ENCODE results near the gene BLMH. TPM values are rescaled to one million over a fixed set of nuclear protein-coding genes. Genes with fewer than 3 reads are reported as not detected.
"Not testable (repeated sequence)": the region's sequence is repeated elsewhere in the genome, so short reads cannot be mapped to it uniquely, and the experiment has no call there.

BLMH gene
- polyA plus RNA-seq, 4 donors: 72.3 to 99.7 (median 81.3) TPM

GRCh38 chr17:30210366-30210765 lies 81.4 kb downstream of the BLMH start:
- no peak for DNase-seq (ENCODE audit: low read depth in 4 of 4, low spot score in 2 of 4)

- DNase-seq (ENCODE audit: low read depth in 4 of 4, low spot score in 2 of 4): no peak
Observed at GRCh38 chr17:30209930-30210329, 81.8 kb downstream of the BLMH start.

DNA sequence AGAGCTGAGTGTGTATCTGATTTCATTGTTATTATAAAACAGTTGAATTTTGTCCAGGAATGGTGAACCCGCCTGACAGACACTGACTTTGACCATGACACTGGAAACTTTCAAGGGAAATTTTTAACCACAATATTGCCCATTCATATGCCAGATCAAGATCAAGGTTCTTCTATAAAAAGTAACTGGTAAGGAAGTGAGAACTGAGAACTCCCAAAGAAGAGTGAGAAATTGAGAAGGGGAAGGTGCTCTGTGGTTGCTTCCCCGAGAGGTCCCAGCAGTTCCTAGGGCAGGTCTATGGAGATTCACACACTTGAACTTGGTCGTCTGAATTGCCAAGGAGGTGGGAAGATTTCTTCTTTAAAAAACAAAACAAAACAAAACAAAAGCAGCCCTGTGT lies 83.5 kb downstream of the BLMH start:
- no peak for DNase-seq (ENCODE audit: low read depth in 4 of 4, low spot score in 2 of 4)

DNA sequence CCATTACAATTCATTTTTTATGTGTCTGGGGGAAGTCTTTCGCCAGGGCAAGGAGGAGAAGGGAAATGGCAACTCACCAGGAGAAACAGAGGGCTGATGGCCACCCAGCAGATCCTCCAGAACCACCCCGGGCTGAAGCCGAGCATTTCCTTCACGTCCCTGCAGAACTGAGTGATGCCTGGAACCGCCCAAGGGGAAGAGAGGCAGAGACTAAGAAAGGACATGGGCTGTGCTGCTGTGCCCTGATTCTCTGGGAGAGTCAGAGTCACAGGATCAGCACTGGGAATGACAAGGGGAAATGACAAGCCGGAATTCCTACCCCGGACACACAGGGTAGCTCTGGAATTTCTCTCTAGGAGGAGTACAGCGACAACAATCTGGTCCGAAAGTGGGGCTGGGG lies 84.1 kb downstream of the BLMH start:
- DNase-seq (ENCODE audit: low read depth in 4 of 4, low spot score in 2 of 4): no peak

- no peak for DNase-seq (ENCODE audit: low read depth in 4 of 4, low spot score in 2 of 4)
Observed at GRCh38 chr17:30203471-30203981, 88.2 kb downstream of the BLMH start.

- DNase-seq (ENCODE audit: low read depth in 4 of 4, low spot score in 2 of 4): not testable (repeated sequence)
Observed at GRCh38 chr17:30200656-30201055, 91.1 kb downstream of the BLMH start.

DNA sequence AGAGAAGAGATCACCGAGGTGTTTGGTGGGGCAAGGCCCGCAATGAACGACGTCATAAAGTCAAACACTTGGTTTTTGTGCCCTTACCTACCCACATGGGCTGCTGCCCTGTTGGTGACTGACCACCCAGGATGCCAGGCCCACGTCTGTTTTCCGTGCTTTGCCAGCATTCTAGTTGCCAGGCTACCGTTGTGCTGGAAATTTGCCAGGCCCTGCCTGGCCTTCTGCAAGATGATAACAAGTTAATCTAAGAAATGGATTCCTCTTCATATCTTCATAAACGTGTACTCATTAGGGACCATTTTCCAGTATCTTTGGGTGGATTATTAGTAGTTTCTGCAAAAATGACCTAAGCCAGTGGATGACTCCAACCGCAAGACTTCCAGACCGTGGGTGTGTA lies 91.6 kb downstream of the BLMH start:
- no peak for DNase-seq (ENCODE audit: low read depth in 4 of 4, low spot score in 2 of 4)

GRCh38 chr17:30199600-30199999 lies 92.1 kb downstream of the BLMH start:
- no peak for DNase-seq (ENCODE audit: low read depth in 4 of 4, low spot score in 2 of 4)

Other genes with a start within 250 kb of the BLMH start
- gene NSRP1, start 175.1 kb downstream of the BLMH start, polyA plus RNA-seq (ENCODE audit: insufficient read length in 4 of 4): 10 to 100 TPM; 35.6 to 46.4 (median 41.6) TPM
- gene SLC6A4, start 56.2 kb downstream of the BLMH start, polyA plus RNA-seq (ENCODE audit: insufficient read length in 4 of 4): 1 to 10 TPM in 1 of 4 donors, under 1 TPM in 3; 0.52 to 1.0 (median 0.83) TPM
- 1 to 10 TPM in 1 of 4 donors, under 1 TPM in 3; 0.59 to 1.2 (median 0.83) TPM for gene TMIGD1, start 42.1 kb upstream of the BLMH start, polyA plus RNA-seq (ENCODE audit: insufficient read length in 4 of 4)
- gene CPD, start 87.0 kb upstream of the BLMH start, polyA plus RNA-seq (ENCODE audit: insufficient read length in 4 of 4): 10 to 100 TPM; 81.5 to 92.2 (median 85.5) TPM
- gene GOSR1, start 185.5 kb upstream of the BLMH start, polyA plus RNA-seq (ENCODE audit: insufficient read length in 4 of 4): 10 to 100 TPM; 42.3 to 59.8 (median 51.7) TPM